Osteoblast (primary cell): Measurements from ENCODE around the gene PANK3. TPM values are rescaled to one million over a fixed set of nuclear protein-coding genes. Genes with fewer than 3 reads are reported as not detected.

Source experiments
- DNase-seq: peaks from one replicate; pipeline ENCODE4 v3.0.0; 2011; ENCODE audit warnings: low spot score, mixed read lengths; ENCODE audit not compliant: insufficient read length; ENCODE audit errors: missing footprints
- H2AFZ ChIP-seq: 2 replicates; pipeline ENCODE4 v1.6.0; 2011; ENCODE audit warnings: mild to moderate bottlenecking, low read length
- H3K27ac ChIP-seq: 2 replicates; pipeline ENCODE4 v1.5.1; 2011; ENCODE audit warnings: mild to moderate bottlenecking, low read depth, low read length, moderate library complexity
- H3K27me3 ChIP-seq: 2 replicates; pipeline ENCODE4 v1.6.0; 2012; ENCODE audit warnings: mild to moderate bottlenecking, control low read depth, inconsistent platforms, low read length, moderate library complexity; ENCODE audit not compliant: insufficient read depth
- H3K36me3 ChIP-seq: 2 replicates; pipeline ENCODE4 v1.5.1; 2011; ENCODE audit warnings: mild to moderate bottlenecking, low read length, control low read depth, moderate library complexity; ENCODE audit not compliant: insufficient read depth
- H3K4me1 ChIP-seq: 2 replicates; pipeline ENCODE4 v1.5.1; 2011; ENCODE audit warnings: mild to moderate bottlenecking, low read length, control low read depth, moderate library complexity; ENCODE audit not compliant: insufficient read depth
- H3K4me2 ChIP-seq: 2 replicates; pipeline ENCODE4 v1.6.0; 2011; ENCODE audit warnings: mild to moderate bottlenecking, low read length; ENCODE audit not compliant: insufficient read depth
- H3K4me3 ChIP-seq: fragments of 200-600 bp; sonication (generic); 3 replicates; pipeline ENCODE4 v1.5.1; 2012; ENCODE audit warnings: mild to moderate bottlenecking, low read length, inconsistent platforms; ENCODE audit not compliant: insufficient read depth
- H3K79me2 ChIP-seq: 2 replicates; pipeline ENCODE4 v1.6.0; 2012; ENCODE audit warnings: mild to moderate bottlenecking, low read length, control low read depth, inconsistent platforms; ENCODE audit not compliant: insufficient read depth
- H3K9me3 ChIP-seq: 2 replicates; pipeline ENCODE4 v1.5.1; 2011; ENCODE audit warnings: low read depth, low read length, control low read depth
- H4K20me1 ChIP-seq: 2 replicates; pipeline ENCODE4 v1.6.0; 2012; ENCODE audit warnings: mild to moderate bottlenecking, low read length, control low read depth; ENCODE audit not compliant: insufficient read depth
- CTCF ChIP-seq: IDR thresholded peaks from 2 replicates; pipeline ENCODE4 v1.5.1; 2011; ENCODE audit warnings: mild to moderate bottlenecking, low read depth, low read length, moderate library complexity; ENCODE audit errors: extremely low read depth
- total RNA-seq: library from RNA; depleted of rRNA; stranded (reverse); fragments of >200 nt; gene quantifications from 2 replicates; pipeline ENCODE4 v1.2.3, GENCODE V29; 2012

PANK3 gene
- total RNA-seq, 1 donor, result 57.5 TPM

DNA sequence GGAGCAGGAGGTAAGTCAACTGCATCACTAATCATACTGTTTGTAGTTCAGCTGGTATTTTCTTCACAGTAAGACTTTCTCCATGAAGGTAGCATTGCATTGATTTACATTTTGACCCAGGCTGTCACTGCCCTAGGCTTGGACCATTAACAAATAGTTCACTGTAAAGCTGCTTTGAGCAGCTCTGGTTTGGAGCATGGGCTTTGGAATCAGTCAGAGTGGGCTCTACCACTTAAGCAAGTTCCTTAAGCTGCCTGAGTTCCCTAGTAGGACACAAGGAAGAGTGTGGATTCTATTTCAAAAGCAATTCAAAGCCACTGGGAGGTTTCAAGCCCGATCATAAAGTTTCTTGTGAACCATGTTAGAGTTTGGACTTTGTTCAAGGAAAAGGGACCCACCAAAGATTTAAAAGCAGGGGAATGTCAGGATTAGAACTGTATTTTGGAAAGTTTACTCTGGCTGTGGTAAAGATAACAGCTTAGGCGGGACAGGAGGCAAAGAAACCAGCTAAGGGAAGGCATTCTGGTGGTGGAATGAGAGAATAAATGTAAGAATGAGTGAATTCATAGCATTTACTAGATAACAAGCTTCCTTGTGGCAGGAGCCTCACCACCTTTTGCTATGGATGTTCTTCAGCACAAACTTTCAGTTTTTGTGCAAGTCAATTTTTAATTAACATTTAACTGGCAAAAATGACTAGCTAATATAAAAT, 12.3 kb upstream of the PANK3 start:
- Histone ChIP-seq H2AFZ (no peak overlapping the region), H3K27me3 (peaks cover 8% of the 10 kb centered on the region), H3K4me3 (no peak overlapping the region), H3K36me3 (no peaks in the 10 kb centered on the region), H3K4me1 (no peaks in the 10 kb centered on the region), H3K79me2 (no peaks in the 10 kb centered on the region), H3K9me3 (no peaks in the 10 kb centered on the region), H3K4me2 (no peak overlapping the region), H3K27ac (no peak overlapping the region), H4K20me1 (no peaks in the 10 kb centered on the region)
- no peak for DNase-seq
- no peak for TF ChIP-seq CTCF

GRCh38 chr5:168590666-168591065, 11.5 kb upstream of the PANK3 start:
- DNase-seq, result no peak
- Histone ChIP-seq H2AFZ (no peak overlapping the region), H3K4me3 (no peak overlapping the region), H3K4me1 (no peaks in the 10 kb centered on the region), H3K27ac (no peak overlapping the region), H3K79me2 (no peaks in the 10 kb centered on the region), H3K36me3 (no peaks in the 10 kb centered on the region), H3K4me2 (no peak overlapping the region), H3K9me3 (no peaks in the 10 kb centered on the region), H4K20me1 (no peaks in the 10 kb centered on the region), H3K27me3 (peaks cover 8% of the 10 kb centered on the region)
- no peak for TF ChIP-seq CTCF

DNA sequence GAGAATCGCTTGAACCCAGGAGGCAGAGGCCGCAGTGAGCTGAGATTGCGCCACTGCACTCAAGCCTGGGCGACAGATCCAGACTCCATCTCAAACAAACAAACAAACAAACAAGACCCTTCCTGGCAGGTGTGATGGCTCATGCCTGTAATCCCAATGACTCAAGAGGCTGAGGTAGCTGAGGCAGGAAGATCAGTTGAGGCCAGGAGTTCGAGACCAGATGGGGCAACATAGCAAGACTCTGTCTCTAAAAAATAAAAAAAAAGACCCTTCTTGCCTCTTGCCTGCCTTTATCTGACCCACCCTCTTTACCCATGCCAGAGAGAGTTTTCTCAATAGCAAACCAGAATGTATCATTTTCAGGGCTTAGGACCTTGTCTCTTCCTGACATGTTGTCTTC, 8.8 kb upstream of the PANK3 start:
- H3K27ac ChIP-seq, result no peak overlapping the region
- no peak overlapping the region for H3K4me3 ChIP-seq
- H3K79me2 ChIP-seq, result no peaks in the 10 kb centered on the region
- H3K4me2 ChIP-seq, result no peak overlapping the region
- no peaks in the 10 kb centered on the region for H4K20me1 ChIP-seq
- no peaks in the 10 kb centered on the region for H3K9me3 ChIP-seq
- H3K27me3 ChIP-seq, result peaks cover 13% of the 10 kb centered on the region
- no peak for DNase-seq
- H2AFZ ChIP-seq, result no peak overlapping the region
- no peaks in the 10 kb centered on the region for H3K4me1 ChIP-seq
- no peak for TF ChIP-seq CTCF
- H3K36me3 ChIP-seq, result no peaks in the 10 kb centered on the region

DNA sequence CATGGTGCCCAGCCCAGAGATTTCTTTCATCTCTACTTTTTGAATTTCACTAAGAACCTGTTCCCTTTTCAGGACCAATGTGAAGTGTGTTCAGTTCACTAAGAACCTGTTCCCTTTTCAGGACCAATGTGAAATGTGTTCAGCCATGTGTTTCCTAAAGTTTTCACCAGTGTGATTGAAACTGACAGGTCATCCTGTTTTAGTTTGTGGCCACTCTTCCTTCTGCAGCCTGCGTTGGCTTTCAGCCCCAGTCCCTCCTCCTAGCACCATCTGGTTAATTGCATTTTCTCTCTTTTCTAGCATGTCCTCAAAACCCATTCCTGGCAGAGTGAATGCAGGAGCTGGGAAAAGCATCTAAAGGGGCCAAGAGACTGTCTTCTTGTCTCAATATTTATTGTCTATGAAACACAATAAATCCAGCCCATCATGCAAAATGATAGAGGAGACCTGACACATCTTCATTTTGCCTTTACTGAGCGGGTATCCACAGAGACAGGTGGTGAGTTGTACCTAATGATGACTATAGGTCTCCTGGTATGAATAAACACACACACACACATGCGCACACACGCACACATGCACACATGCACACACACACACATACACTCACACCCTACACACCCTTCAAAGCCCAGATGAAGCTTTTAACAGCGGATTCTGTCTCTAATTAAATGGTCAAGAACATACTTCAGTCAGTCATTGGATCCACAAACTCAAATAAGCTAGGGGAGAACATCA, 6.1 kb upstream of the PANK3 start:
- H3K4me1 ChIP-seq, result peaks cover 1% of the 10 kb centered on the region
- H3K4me3 ChIP-seq, result no peak overlapping the region
- no peaks in the 10 kb centered on the region for H3K36me3 ChIP-seq
- DNase-seq, result no peak
- no peaks in the 10 kb centered on the region for H3K9me3 ChIP-seq
- H3K79me2 ChIP-seq, result no peaks in the 10 kb centered on the region
- H2AFZ ChIP-seq, result no peak overlapping the region
- no peak overlapping the region for H3K27ac ChIP-seq
- TF ChIP-seq CTCF, result no peak
- no peaks in the 10 kb centered on the region for H4K20me1 ChIP-seq
- H3K27me3 ChIP-seq, result peaks cover 6% of the 10 kb centered on the region
- no peak overlapping the region for H3K4me2 ChIP-seq
